Keratinocyte (primary cell): ENCODE results near the gene ATP5IF1.

Experiments
- CTCF ChIP-seq, 3 experiments: IDR thresholded peaks in 1 of 3; conservative IDR thresholded peaks in 1 of 3; optimal IDR thresholded peaks in 1 of 3; 2 replicates in 2 of 3; 3 replicates in 1 of 3; pipeline versions ENCODE3 to v1.5.1; 2011; ENCODE audit warnings: low read length in 3 of 3, mild to moderate bottlenecking in 3 of 3, moderate library complexity in 2 of 3, control low read depth in 1 of 3, inconsistent platforms in 1 of 3; ENCODE audit not compliant: insufficient read depth in 2 of 3; ENCODE audit errors: extremely low read depth in 1 of 3
- EZH2 ChIP-seq: IDR thresholded peaks from one replicate; pipeline ENCODE4 v1.6.1; 2012; ENCODE audit warnings: inconsistent platforms, mild to moderate bottlenecking, low read length, moderate library complexity

- TF ChIP-seq CTCF (optimal IDR thresholded peaks at IDR 0.05 in 1 of 3, IDR thresholded peaks at IDR 0.05 in 1 of 3, conservative IDR thresholded peaks at IDR 0.05 in 1 of 3; ENCODE audit: extremely low read depth in 1 of 3, insufficient read depth in 2 of 3, low read length in 3 of 3), result no peak
- no peak for TF ChIP-seq EZH2
Observed at GRCh38 chr1:28280501-28280900, 44.6 kb downstream of the ATP5IF1 start.
